ENCODE data around the gene NQO1. TPM values are rescaled to one million over a fixed set of nuclear protein-coding genes. Genes with fewer than 3 reads are reported as not detected.

Gene NQO1
- total RNA-seq, 1 donor from 2014 or later: 560 TPM

Other genes with a start within 250 kb of the NQO1 start
- gene NFAT5, start 160.6 kb downstream of the NQO1 start, total RNA-seq: 13.2 and 20.2 TPM in 2 replicates
- gene NOB1, start 28.4 kb upstream of the NQO1 start, total RNA-seq: 29.1 and 55.3 TPM in 2 replicates
- 17.9 and 22.6 TPM in 2 replicates for gene WWP2, start 35.8 kb upstream of the NQO1 start, total RNA-seq
- 0.13 and 0.53 TPM in 2 replicates for gene CLEC18A, start 224.8 kb upstream of the NQO1 start, total RNA-seq